Osteoblast (primary cell): Measurements from ENCODE around the gene RNF150. TPM values are rescaled to one million over a fixed set of nuclear protein-coding genes. Genes with fewer than 3 reads are reported as not detected.

Experiments
- DNase-seq: peaks from one replicate; pipeline ENCODE4 v3.0.0; 2011; ENCODE audit warnings: low spot score, mixed read lengths; ENCODE audit not compliant: insufficient read length; ENCODE audit errors: missing footprints
- H2AFZ ChIP-seq: 2 replicates; pipeline ENCODE4 v1.6.0; 2011; ENCODE audit warnings: mild to moderate bottlenecking, low read length
- H3K27ac ChIP-seq: 2 replicates; pipeline ENCODE4 v1.5.1; 2011; ENCODE audit warnings: mild to moderate bottlenecking, low read depth, low read length, moderate library complexity
- H3K27me3 ChIP-seq: 2 replicates; pipeline ENCODE4 v1.6.0; 2012; ENCODE audit warnings: mild to moderate bottlenecking, control low read depth, inconsistent platforms, low read length, moderate library complexity; ENCODE audit not compliant: insufficient read depth
- H3K36me3 ChIP-seq: 2 replicates; pipeline ENCODE4 v1.5.1; 2011; ENCODE audit warnings: mild to moderate bottlenecking, low read length, control low read depth, moderate library complexity; ENCODE audit not compliant: insufficient read depth
- H3K4me1 ChIP-seq: 2 replicates; pipeline ENCODE4 v1.5.1; 2011; ENCODE audit warnings: mild to moderate bottlenecking, low read length, control low read depth, moderate library complexity; ENCODE audit not compliant: insufficient read depth
- H3K4me2 ChIP-seq: 2 replicates; pipeline ENCODE4 v1.6.0; 2011; ENCODE audit warnings: mild to moderate bottlenecking, low read length; ENCODE audit not compliant: insufficient read depth
- H3K4me3 ChIP-seq: fragments of 200-600 bp; sonication (generic); 3 replicates; pipeline ENCODE4 v1.5.1; 2012; ENCODE audit warnings: mild to moderate bottlenecking, low read length, inconsistent platforms; ENCODE audit not compliant: insufficient read depth
- H3K79me2 ChIP-seq: 2 replicates; pipeline ENCODE4 v1.6.0; 2012; ENCODE audit warnings: mild to moderate bottlenecking, low read length, control low read depth, inconsistent platforms; ENCODE audit not compliant: insufficient read depth
- H3K9me3 ChIP-seq: 2 replicates; pipeline ENCODE4 v1.5.1; 2011; ENCODE audit warnings: low read depth, low read length, control low read depth
- H4K20me1 ChIP-seq: 2 replicates; pipeline ENCODE4 v1.6.0; 2012; ENCODE audit warnings: mild to moderate bottlenecking, low read length, control low read depth; ENCODE audit not compliant: insufficient read depth
- CTCF ChIP-seq: IDR thresholded peaks from 2 replicates; pipeline ENCODE4 v1.5.1; 2011; ENCODE audit warnings: mild to moderate bottlenecking, low read depth, low read length, moderate library complexity; ENCODE audit errors: extremely low read depth
- total RNA-seq: library from RNA; depleted of rRNA; stranded (reverse); fragments of >200 nt; gene quantifications from 2 replicates; pipeline ENCODE4 v1.2.3, GENCODE V29; 2012

RNF150 gene
- total RNA-seq, 1 donor: 13.4 TPM

- H3K27ac ChIP-seq: no peak overlapping the region
- H3K27me3 ChIP-seq: no peaks in the 10 kb centered on the region
- H4K20me1 ChIP-seq: no peaks in the 10 kb centered on the region
- H3K4me2 ChIP-seq: no peak overlapping the region
- no peaks in the 10 kb centered on the region for H3K9me3 ChIP-seq
- no peaks in the 10 kb centered on the region for H3K36me3 ChIP-seq
- no peak for TF ChIP-seq CTCF
- no peak overlapping the region for H3K4me3 ChIP-seq
- no peak for DNase-seq
- no peaks in the 10 kb centered on the region for H3K79me2 ChIP-seq
- no peak overlapping the region for H2AFZ ChIP-seq
- H3K4me1 ChIP-seq: no peaks in the 10 kb centered on the region
Measured at GRCh38 chr4:140982613-140983340, 150.5 kb downstream of the RNF150 start.

- H3K36me3 ChIP-seq: no peaks in the 10 kb centered on the region
- H3K9me3 ChIP-seq: no peaks in the 10 kb centered on the region
- H3K4me2 ChIP-seq: no peak overlapping the region
- no peak overlapping the region for H3K4me3 ChIP-seq
- H3K27me3 ChIP-seq: no peaks in the 10 kb centered on the region
- H3K79me2 ChIP-seq: no peaks in the 10 kb centered on the region
- no peak for TF ChIP-seq CTCF
- no peaks in the 10 kb centered on the region for H4K20me1 ChIP-seq
- DNase-seq: no peak
- H3K4me1 ChIP-seq: no peaks in the 10 kb centered on the region
- H3K27ac ChIP-seq: no peak overlapping the region
- no peak overlapping the region for H2AFZ ChIP-seq
Measured at GRCh38 chr4:140980426-140981200, 152.7 kb downstream of the RNF150 start.

- Histone ChIP-seq H3K27ac (no peak overlapping the region), H3K27me3 (no peaks in the 10 kb centered on the region), H3K9me3 (no peaks in the 10 kb centered on the region), H3K4me3 (no peak overlapping the region), H2AFZ (no peak overlapping the region), H3K4me1 (no peaks in the 10 kb centered on the region), H4K20me1 (no peaks in the 10 kb centered on the region), H3K79me2 (no peaks in the 10 kb centered on the region), H3K4me2 (no peak overlapping the region), H3K36me3 (no peaks in the 10 kb centered on the region)
- no peak for TF ChIP-seq CTCF
- DNase-seq: no peak
Measured at GRCh38 chr4:140976768-140977167, 156.5 kb downstream of the RNF150 start.

GRCh38 chr4:140971077-140971792 lies 162.0 kb downstream of the RNF150 start:
- H3K27me3 ChIP-seq: no peaks in the 10 kb centered on the region
- H4K20me1 ChIP-seq: no peaks in the 10 kb centered on the region
- H3K9me3 ChIP-seq: no peaks in the 10 kb centered on the region
- no peaks in the 10 kb centered on the region for H3K4me1 ChIP-seq
- TF ChIP-seq CTCF: no peak
- no peaks in the 10 kb centered on the region for H3K36me3 ChIP-seq
- no peak overlapping the region for H2AFZ ChIP-seq
- no peaks in the 10 kb centered on the region for H3K79me2 ChIP-seq
- H3K4me2 ChIP-seq: no peak overlapping the region
- no peak overlapping the region for H3K27ac ChIP-seq
- H3K4me3 ChIP-seq: no peak overlapping the region
- no peak for DNase-seq
